ENCODE data around the gene ATP1A4. TPM values are rescaled to one million over a fixed set of nuclear protein-coding genes. Genes with fewer than 3 reads are reported as not detected.

Gene ATP1A4
- not detected in 5 replicates for total RNA-seq (2022; extraction: Qiagen RNA extraction)

DNA sequence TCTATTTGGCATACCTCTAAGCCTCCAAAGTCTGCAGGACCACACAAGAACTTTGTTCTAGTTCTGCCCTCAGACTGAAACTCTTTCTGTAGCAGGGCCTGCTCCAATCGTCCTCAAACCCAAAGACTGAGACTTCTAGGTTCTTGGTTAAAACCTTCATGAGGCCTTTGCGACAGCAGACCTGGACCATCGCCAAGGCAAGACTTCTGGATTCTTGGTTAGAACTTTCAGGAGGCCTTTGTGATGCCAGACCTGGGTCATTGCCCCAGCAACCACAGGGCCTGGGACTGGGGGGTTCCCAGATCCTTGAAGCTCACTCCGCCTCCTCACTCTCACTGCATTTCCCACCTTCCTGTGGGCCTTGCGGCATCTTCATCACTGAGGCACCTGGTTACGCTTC lies at the start of gene ATP1A4:
Gene ATP1A4, plus strand, starts transcription at position 301 of the 400 bp plus-strand sequence. CDS start 438 bp downstream, outside the sequence.

DNA sequence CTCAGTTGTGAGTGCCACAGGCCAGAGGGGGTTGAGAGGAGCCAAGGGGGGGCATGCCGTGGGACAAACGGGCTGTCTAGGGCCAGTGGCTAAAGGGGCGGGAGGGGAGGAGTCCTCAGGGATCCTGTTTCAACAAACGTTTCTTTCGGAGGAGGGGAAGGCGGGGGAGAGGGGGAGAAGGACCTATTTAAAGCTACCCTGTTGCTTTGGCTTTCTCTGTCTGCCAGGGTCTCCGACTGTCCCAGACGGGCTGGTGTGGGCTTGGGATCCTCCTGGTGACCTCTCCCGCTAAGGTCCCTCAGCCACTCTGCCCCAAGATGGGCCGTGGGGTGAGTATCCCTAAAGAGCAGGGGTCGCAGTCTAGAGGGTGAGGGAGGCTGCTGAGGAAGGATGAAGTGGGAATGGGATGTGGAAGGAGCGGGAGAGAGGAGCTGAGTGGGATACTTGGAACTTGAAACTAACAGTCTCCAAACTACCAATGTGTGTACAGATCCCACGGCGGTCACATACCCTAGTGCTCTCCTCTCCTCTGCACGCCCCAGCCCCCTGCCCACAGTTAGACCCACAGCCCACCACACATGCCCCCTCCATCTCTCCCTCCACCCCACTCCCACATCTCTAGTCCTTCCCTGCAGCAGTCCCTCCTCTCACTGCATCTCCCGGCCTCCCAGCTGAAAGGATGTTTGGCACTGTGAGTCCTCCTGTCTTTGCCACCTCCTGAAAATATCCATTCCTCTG lies 35.7 kb upstream of the ATP1A4 start, which contains the start of gene ATP1A2:
Gene ATP1A2, plus strand, starts transcription at position 215 of the 738 bp plus-strand sequence. Its CDS starts 103 bp downstream, at position 318.

DNA sequence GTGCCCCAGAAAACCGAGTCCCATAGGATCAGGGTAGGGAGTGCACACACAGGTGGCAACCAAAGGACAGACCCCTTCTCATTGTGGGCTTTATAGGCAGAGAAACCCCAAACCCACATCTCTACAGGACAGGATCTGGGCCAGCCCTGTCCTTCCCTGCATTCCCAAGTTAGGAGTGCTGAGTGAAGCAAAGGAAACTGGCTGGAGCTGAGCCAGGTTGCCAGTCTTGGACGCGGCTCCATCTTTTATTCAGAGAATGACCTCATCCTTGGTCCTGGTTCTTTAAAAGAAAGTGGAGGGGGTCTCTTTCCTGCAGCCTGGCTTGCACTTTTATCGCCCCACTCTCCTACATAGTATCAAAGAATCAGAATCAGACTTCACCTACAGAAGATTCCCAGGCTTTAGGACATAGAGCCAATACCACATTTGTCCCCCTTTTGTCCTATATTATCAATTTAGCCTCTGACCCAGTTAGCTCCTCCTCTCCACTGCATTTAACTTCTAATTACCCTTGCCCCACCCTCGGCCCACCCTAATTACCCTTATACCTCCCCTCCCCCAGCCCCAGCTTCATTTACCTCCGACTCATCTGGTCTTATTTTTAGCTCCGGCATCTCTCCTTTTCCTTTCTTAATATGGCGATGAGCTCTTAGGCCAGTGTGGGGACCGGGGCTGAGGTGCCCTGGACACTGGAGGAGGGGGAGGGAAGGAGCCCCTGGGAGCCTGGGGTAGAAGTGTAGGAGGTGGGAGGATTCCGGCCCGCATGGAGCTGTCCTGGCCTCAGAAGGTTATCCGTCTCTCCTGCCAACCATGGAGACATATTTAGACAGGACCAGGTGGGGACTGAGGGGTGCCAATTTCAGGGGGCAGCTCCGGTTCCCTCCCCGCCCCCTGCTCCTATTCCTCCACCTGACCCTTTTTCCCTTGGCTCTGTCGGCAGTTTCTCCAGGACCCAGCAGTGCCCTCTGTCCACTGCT lies 38.5 kb downstream of the ATP1A4 start, which contains the start of gene CASQ1:
Gene CASQ1, plus strand, starts transcription at position 927 of the 977 bp plus-strand sequence. CDS start 177 bp downstream, outside the sequence.

DNA sequence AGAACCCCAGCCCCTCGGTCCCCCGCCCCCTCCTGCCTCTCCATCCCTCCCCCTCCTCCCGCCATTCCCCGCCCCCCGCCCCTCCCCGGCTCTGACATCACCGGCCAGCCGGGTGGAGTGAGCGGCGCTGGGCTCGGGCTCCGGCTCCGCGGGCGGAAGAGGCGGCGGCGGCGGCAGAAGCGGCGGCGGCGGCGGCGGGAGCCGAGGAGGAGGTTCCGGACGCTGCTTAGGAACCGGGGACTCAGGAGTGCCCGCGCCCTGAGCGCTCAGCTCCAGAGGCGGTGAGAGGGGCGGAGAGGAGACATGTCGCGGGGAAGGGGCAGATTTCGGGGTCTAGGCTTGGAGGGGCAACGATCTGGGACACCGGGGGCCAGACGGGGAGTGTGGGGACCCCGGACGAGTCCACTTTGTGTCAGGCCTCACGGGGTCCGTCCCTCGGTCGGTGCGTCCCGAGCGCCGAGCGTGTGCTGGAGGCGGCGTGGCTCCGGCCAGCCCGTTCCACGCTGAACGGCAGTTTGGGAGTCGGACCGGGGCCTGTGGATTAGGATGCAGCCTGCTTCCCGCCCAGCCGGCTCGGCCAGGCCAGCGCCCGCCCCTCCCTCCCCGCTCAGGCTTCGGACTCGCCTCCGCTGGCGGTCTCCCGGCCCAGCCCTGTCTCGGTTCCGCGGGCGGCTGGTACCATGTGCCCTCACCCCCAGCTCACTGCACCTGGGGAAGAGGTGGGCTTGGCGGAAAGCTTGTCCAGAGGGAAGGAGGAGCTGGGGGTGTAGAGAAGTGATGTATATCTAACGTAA lies 54.0 kb downstream of the ATP1A4 start, which contains the start of gene PEA15:
Gene PEA15, plus strand, starts transcription at position 143 of the 794 bp plus-strand sequence. CDS start 6,161 bp downstream, outside the sequence.

Other genes starting within 250 kb of the ATP1A4 start
- gene TAGLN2, start 226.1 kb upstream of the ATP1A4 start, total RNA-seq (2022; extraction: Qiagen RNA extraction), result 990 to 1,051 TPM (median 1,033 TPM) in 5 replicates
- 0.13 to 0.26 TPM (median 0.23 TPM) in 5 replicates for gene IGSF9, start 206.0 kb upstream of the ATP1A4 start, total RNA-seq (2022; extraction: Qiagen RNA extraction)
- 0.12 to 0.94 TPM (median 0.49 TPM) in 5 replicates for gene SLAMF9, start 197.4 kb upstream of the ATP1A4 start, total RNA-seq (2022; extraction: Qiagen RNA extraction)
- 3.8 to 4.4 TPM (median 4.2 TPM) in 5 replicates for gene PIGM, start 119.6 kb upstream of the ATP1A4 start, total RNA-seq (2022; extraction: Qiagen RNA extraction)
- gene KCNJ10, start 81.4 kb upstream of the ATP1A4 start, total RNA-seq (2022; extraction: Qiagen RNA extraction), result not detected in 5 replicates
- not detected in 5 replicates for gene KCNJ9, start 70.1 kb upstream of the ATP1A4 start, total RNA-seq (2022; extraction: Qiagen RNA extraction)
- 6.4 to 10.7 TPM (median 9.3 TPM) in 5 replicates for gene IGSF8, start 53.0 kb upstream of the ATP1A4 start, total RNA-seq (2022; extraction: Qiagen RNA extraction)
- 0.04 to 0.10 TPM (median 0.05 TPM) in 5 replicates for gene ATP1A2, start 35.8 kb upstream of the ATP1A4 start, total RNA-seq (2022; extraction: Qiagen RNA extraction)
- not detected in 5 replicates for gene CASQ1, start 39.0 kb downstream of the ATP1A4 start, total RNA-seq (2022; extraction: Qiagen RNA extraction)
- gene PEA15, start 53.8 kb downstream of the ATP1A4 start, total RNA-seq (2022; extraction: Qiagen RNA extraction), result 177 to 215 TPM (median 186 TPM) in 5 replicates
- gene DCAF8, start 110.9 kb downstream of the ATP1A4 start, total RNA-seq (2022; extraction: Qiagen RNA extraction), result 40.5 to 56.2 TPM (median 51.8 TPM) in 5 replicates
- 20.8 to 27.6 TPM (median 24.2 TPM) in 5 replicates for gene PEX19, start 133.5 kb downstream of the ATP1A4 start, total RNA-seq (2022; extraction: Qiagen RNA extraction)
- gene COPA, start 191.6 kb downstream of the ATP1A4 start, total RNA-seq (2022; extraction: Qiagen RNA extraction), result 74.1 to 94.3 TPM (median 86.1 TPM) in 5 replicates
- gene NCSTN, start 191.8 kb downstream of the ATP1A4 start, total RNA-seq (2022; extraction: Qiagen RNA extraction), result 38.1 to 48.5 TPM (median 46.2 TPM) in 5 replicates
- 0.38 to 0.74 TPM (median 0.39 TPM) in 5 replicates for gene NHLH1, start 215.5 kb downstream of the ATP1A4 start, total RNA-seq (2022; extraction: Qiagen RNA extraction)
- 0.57 to 0.82 TPM (median 0.79 TPM) in 5 replicates for gene VANGL2, start 249.0 kb downstream of the ATP1A4 start, total RNA-seq (2022; extraction: Qiagen RNA extraction)